Stimulated activated naive CD4-positive, alpha-beta T cell treated with Interleukin-2 at 50 U/mL for 16 hours (primary cell): ENCODE measurements around the gene PAX4.
"Not testable (repeated sequence)": the region's sequence is repeated elsewhere in the genome, so short reads cannot be mapped to it uniquely, and the experiment has no call there.

Experiments used
- DNase-seq: peaks from one replicate; lab custom pipeline; 2025; lab: John Stamatoyannopoulos, UW

Gene PAX4

GRCh38 chr7:127585044-127585953, 32.6 kb downstream of the PAX4 start, which contains the start of gene GCC1:
Gene GCC1, minus strand, starts transcription at chr7:127585596. Its CDS starts 414 bp downstream, at chr7:127585182.
- peak; percentile 87 for DNase-seq

DNA sequence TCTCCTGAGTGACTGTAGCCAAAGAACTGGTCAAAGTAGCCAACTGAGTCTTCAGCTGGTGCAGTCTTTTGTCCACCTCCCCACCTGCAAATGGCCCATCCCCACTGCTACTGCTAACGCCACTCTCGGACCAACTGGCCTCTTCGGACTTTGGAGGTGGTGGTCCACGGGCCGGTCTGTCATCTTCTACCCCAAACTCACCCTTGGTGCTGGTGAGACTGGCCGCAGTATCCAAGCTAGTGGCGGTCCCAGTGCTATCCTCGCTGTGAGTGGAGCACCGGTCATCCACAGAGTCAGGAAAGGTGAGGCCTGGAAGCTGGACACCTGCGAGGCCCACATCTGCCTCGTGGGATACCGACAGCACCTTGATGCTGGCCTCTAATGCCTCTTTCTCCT, 33.3 kb downstream of the PAX4 start:
- DNase-seq = no peak

- no peak for DNase-seq
Observed at GRCh38 chr7:127582361-127582760, 35.6 kb downstream of the PAX4 start.

DNA sequence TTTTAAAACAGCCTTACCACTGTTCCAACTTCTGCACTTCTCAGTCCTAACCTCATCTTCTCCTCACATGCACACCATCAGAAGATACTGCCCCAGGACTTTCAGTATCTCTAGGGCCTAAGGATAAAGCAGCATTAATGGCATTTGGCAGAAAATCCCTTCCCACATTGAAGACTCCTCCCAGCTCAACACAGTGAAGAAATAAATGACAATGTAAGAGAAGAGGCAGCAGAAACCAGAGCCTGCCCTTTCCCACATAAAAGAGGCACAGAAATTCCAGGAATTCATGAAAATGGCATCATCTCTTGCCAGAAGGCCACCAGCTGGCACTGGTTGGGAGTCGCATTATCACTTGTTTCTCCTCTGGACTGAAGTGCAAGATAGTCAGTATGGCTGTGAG, 36.2 kb downstream of the PAX4 start:
- DNase-seq = no peak

DNA sequence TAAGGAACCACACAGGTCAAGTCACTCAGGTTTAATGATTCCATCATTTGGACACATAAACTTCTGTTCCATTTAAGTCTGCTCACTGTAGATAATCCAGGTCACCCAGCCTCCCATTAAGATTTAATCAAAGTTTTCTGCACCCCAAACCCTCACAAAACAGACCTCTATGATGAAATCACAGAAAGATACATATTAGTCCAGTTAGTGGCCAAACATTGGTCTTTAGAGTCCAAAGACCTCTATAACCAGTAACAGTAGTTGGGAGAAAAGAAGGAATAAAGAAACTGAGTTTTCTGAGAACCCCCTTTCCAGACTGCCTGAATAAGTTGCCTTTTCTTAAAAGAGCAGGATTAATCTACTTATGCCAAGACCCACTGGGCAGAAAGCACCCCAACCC, 37.3 kb downstream of the PAX4 start:
- DNase-seq = no peak

- no peak for DNase-seq
Observed at GRCh38 chr7:127578711-127579275, 39.1 kb downstream of the PAX4 start.

- no peak for DNase-seq
Observed at GRCh38 chr7:127578036-127578684, 39.8 kb downstream of the PAX4 start.

GRCh38 chr7:127571741-127572505, 46.0 kb downstream of the PAX4 start:
- no peak for DNase-seq

DNA sequence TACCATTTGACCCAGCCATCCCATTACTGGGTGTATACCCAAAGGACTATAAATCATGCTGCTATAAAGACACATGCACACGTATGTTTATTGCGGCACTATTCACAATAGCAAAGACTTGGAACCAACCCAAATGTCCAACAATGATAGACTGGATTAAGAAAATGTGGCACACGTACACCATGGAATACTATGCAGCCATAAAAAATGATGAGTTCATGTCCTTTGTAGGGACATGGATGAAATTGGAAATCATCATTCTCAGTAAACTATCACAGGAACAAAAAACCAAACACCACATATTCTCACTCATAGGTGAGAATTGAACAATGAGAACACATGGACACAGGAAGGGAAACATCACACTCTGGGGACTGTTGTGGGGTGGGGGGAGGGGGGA, 49.9 kb downstream of the PAX4 start:
- not testable (repeated sequence) for DNase-seq

- DNase-seq = no peak
Observed at GRCh38 chr7:127566242-127566641, 51.7 kb downstream of the PAX4 start.
